ENCODE data around the gene TUFM.
"Not testable (repeated sequence)": the region's sequence is repeated elsewhere in the genome, so short reads cannot be mapped to it uniquely, and the experiment has no call there.

Gene TUFM

DNA sequence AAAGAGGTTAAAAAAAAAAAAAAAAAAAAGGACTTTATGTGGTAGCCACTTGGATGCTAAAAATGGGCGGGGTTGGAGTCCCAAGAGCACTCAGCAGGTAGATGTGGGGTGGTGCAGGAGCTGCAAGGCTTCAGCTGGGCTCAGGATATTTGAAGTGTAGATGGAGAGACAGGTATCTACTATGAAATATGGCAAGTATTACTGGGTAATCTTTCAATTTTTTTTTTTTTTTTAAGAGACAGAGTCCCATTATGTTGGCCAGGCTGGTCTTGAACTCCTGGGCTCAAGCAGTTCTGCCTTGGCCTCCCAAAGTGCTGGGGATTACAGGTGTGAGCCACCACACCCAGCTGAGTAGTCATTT lies 7.6 kb downstream of the TUFM start:
- no peak for DNase-seq (ENCODE audit: low spot score)

DNA sequence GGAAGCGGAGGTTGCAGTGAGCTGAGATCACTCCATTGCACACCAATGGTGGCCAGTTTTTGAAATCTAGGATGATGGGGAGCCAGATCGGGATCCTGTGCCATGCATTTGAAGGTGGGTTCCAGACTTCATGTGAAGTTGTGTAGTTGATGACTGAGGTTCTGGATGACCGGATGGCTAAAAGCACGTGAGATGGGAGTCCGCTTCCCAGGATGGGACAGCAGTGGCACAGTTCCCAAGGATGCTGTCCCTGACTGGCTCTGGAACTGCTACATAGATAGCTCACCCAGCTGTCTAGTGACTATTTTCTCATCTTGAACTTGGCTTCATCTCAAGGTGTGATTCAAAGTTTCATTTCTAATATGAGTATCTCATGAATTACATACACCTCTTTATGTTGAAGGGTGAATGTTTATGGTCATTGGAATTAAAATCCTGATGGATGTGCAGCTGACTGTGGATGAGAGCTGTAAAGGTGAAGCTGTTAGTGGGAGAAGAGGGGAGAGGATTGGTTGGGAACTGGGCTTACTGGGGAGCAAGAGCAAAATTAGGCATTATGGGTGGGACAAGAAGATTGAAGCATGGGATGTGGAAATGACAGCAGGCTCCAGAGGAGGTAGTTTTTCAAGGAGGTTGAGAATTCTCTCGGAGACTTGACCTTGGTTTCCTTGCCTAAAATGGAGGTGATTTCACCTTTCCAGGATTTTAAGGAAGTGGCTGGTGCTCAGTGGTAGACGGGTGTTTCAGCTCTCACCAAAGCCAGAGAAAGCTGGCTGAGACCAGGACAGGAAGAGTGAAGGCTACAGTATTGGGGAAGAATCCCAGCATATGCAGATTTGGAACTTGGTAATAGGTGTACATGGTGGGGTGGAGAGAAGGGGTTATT lies 8.2 kb downstream of the TUFM start:
- DNase-seq (ENCODE audit: low spot score), result no peak

DNA sequence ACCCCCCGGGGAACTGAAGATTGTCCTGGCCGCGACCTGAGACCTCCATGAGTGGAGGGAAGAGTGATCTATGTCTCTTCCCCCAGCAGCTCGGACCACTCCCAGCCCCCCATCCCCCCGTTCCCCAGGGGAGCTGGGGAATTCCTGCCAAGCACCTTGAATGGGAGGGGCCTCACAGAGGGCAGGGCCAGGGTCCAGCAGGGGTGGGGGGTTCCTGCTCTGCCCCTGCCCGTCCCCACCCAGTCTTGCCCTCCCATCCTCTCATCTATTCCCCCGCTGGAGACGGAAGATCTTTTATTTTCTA lies 9.4 kb downstream of the TUFM start:
- no peak for DNase-seq (ENCODE audit: low spot score)

DNA sequence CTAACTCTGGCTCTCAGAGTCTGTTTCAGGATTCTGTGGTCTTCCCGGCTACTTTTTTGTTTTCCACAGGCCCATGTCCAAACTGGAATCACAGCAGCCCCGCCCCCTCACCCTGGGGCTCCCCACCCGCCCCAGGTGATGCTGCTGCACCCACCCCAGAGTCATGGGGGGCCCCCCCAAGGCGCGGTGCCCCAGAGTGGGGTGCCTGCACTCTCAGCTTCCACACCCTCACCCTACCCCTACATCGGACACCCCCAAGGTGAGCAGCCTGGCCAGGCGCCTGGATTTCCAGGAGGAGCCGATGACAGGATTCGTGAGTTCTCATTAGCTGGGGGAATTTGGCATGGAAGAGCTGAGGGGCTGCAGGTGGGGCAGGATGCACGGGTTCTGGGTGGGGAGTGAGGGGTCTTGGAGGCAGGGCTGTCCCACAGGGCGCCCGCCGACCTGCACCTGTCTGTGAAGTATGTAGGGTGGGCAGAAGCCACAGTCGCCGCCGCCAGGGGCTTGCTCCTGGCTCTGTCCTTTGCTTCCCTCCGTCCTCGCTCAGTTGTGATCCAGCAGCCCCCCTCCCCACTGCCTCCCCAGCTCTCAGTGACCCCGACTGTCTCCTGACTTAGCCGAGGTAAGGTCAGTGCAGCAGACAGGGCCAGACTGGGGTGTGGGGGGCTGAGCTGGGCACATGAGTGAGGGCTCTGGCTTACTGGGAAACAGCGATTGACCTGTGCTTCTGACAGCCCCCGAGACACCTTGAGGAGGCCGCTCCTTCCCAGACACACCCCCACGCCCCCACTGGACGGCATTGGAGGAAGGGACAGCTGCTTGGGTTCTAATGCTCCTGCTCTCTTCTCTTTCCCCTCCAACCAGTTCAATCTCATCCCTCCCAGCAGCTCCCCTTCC lies 10.0 kb downstream of the TUFM start:
- no peak for DNase-seq (ENCODE audit: low spot score)

DNA sequence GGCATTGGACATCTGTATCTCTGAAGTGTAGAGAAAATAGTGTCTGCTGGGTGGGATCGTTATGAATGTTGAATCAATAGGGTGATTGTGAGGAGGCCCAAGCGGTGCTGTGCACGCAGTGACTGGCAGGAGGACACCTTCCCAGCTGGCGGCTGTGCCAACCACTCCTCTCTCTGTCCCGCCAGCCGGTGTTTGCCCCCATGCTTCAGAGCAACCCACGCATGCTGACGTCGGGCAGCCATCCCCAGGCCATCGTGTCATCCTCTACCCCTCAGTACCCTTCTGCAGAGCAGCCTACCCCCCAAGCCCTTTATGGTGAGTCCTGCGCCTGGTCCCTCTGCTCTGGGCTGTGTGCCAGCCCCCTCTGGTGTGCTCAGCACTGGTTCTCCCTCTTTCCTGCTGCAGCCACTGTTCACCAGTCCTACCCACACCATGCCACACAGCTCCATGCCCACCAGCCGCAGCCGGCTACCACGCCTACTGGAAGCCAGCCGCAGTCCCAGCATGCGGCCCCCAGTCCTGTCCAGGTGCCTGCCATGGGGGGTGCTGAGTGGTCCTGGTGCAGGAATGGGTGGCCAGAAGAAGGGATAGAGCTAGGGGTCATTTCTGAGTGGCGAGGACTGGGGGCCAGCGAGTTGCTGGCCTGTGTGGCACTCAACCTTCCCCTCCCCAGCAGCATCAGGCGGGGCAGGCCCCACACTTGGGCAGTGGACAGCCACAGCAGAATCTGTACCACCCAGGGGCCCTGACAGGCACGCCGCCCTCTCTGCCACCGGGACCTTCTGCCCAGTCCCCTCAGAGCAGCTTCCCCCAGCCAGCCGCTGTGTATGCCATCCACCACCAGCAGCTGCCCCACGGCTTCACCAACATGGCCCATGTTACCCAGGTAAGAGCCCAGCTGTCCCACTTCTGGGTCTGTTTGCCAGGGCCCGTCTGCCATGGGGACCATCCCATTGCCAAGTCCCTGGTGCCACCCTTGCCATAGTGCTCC lies 11.0 kb downstream of the TUFM start:
- no peak for DNase-seq (ENCODE audit: low spot score)

DNA sequence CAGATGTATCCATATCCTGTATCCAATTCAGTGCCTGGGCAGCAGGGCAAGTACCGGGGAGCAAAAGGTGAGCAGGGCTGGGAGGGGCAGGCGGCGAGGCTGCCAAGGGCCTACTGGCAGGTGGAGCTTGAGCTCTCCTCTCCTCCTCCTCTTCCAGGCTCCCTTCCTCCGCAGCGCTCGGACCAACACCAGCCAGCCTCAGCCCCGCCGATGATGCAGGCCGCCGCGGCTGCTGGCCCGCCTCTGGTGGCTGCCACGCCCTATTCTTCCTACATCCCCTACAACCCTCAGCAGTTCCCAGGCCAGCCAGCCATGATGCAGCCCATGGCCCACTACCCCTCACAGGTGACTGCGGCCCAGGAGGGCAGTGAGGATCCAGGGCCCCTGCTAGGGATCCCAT lies 11.8 kb downstream of the TUFM start:
- DNase-seq (ENCODE audit: low spot score), result no peak

DNA sequence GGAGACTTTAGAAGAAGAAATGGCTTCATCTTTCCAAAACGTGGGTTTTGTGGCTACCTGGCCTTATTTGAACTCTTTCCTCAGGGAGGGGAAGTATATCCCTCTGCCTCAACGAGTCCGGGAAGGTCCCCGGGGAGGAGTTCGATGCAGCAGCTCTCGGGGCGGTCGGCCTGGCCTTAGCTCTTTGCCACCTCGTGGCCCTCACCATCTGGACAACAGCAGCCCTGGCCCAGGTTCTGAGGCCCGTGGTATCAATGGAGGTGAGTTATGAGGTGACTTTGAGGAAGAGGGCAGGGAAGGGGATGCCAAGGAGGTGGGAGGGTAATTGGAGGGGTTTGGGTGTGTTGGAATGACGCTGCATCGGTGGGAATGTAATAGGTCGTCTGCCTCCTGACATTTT lies 15.6 kb downstream of the TUFM start:
- no peak for DNase-seq (ENCODE audit: low spot score)

DNA sequence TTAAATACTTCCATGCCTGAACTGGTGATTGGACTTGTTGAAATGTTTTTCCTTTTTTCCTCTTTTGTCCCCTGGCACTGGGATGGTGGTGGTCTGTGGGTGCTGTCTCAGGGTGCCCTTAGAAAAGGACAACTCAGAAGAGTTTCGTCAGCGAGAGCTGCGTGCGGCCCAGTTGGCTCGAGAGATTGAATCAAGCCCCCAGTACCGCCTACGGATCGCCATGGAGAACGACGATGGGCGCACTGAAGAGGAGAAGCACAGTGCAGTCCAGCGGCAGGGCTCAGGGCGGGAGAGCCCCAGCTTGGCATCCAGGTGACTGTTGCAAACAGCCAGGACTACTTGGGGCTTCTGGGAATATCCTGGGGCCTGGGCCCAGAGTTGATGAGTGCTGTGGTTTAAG lies 16.4 kb downstream of the TUFM start:
- DNase-seq (ENCODE audit: low spot score), result no peak

DNA sequence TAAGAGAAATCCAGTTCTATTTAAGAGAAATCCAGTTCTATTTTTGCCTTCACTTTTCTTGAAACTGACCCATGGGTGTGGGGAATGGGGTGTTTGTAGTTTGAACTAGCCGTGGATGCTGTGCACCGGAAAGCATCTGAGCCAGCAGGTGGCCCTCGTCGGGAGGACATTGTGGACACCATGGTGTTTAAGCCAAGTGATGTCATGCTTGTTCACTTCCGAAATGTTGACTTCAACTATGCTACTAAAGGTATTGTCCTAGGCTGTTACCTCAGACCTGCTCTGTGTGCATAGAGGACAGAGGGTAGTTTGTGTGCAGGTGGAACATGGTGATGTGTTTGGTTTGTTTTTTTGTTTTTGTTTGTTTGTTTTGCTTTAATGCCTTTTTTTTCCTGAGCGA lies 20.0 kb downstream of the TUFM start:
- DNase-seq (ENCODE audit: low spot score), result no peak

DNA sequence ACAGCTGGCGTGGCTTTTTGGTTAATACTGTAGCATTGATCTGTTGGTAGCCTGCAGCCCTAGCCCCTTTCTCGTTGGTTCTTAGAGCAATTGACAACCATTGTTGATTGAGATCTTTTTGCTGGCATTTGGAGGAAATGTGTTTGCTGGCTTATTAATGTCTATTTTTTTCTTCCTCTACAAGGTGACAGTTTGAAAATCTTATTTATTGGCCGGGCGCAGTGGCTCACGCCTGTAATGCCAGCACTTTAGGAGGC lies 21.5 kb downstream of the TUFM start:
- no peak for DNase-seq (ENCODE audit: low spot score)

DNA sequence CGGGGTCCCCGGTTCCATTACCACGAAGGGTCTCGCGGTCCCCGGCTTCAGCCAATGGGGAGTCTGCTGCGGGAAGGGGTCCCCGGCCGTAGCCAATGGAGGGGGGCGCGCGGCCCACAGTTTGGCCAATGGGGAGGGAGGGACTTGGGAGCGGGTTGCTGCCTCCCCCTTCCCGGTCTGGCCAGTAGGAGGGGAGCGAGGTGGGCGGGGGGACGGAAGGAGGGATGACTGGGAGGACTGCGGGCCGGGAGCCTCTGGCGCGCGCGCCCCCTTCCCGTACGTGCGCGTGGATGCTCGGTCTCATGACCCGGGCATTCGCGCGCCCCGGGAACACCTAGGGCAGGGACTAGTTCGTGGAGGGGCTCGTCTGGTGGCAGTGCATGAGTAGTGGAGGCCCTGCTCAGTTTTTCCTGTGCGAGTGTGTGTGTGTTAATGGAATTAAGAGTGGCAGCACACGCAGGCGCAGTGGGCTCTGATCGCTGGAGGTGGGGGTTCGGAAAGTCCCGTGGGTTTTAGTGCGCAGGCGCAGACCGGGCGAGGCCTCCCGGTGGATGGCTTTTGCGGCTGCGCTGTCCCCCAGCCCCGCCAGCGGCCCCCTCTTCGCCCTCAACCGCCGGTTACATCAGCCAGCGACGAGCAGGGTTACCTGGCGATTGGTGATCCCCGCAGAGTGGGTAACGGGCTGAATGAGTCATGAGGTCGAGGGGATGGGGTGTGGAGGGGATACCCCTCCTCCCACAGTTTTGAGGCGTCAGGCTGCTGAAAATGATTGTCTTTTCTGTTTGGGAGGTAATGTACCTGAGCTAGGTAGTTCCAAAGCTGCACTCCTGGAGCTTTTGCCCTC lies 22.1 kb downstream of the TUFM start:
- peak; percentile 95 for DNase-seq (ENCODE audit: low spot score)

DNA sequence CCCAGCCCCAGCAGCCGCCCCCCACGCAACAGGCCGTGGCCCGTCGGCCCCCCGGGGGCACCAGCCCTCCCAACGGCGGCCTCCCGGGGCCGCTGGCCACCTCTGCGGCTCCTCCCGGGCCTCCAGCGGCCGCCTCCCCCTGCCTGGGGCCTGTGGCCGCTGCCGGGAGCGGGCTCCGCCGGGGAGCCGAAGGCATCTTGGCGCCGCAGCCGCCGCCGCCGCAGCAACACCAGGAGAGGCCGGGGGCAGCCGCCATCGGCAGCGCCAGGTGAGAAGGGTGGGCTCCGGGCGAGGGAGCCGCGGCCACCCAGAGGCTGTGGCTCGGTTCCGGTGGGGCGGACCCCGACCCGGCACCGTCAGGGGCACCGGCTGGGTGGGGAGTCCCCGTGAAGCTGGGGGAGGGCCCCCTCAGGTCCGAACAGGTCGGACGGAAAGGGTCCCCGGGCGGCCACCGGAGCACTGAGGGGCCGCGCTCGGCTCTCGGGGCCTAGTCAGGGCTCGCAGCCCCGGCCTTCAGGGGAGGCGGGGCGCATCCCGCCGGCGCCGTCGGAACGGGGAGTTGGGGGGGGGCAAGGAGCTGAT lies 22.8 kb downstream of the TUFM start:
- no peak for DNase-seq (ENCODE audit: low spot score)

DNA sequence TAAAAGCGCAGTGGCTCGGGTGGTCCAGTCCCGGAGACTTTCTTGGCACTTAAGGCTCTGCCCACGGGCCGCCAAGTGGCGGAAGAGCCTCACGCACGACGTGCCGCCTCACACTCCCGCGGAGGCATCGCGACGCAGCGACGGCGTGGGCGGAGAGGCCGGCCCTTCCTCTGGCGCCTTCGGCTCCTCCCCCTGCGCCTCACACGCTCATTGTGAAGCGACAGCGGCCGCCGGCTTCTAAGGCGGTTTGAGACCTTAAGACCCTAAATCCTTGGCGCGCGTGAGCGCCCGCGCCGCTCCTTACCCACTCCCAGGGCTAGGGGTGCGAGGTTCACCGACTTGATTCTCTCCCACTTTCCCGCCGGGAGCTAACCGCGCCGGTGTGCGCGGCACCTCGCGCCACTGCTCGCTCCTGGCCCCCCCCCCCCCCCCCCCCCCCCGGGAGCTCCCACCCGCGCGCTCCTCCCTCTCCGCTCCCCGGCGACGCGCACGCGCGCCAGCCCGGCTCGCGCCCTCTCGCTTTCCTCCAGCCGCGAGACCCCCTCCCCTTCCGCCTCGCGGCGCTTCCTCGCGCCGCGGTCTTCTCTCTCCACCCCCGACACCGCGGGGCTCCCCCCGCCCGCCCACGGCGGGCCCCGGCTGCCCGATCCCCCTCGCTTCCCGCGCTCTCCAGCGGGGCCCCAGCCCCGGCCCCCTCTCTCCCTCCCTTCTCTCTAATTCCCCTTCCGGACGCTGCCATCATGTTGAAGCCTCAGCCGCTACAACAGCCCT lies 23.4 kb downstream of the TUFM start, which contains the start of gene ATXN2L:
ATXN2L (plus strand) TSS at position 480 of the 771 bp plus-strand sequence; CDS start at position 741, 261 bp downstream.
- peak; percentile 92 for DNase-seq (ENCODE audit: low spot score)

DNA sequence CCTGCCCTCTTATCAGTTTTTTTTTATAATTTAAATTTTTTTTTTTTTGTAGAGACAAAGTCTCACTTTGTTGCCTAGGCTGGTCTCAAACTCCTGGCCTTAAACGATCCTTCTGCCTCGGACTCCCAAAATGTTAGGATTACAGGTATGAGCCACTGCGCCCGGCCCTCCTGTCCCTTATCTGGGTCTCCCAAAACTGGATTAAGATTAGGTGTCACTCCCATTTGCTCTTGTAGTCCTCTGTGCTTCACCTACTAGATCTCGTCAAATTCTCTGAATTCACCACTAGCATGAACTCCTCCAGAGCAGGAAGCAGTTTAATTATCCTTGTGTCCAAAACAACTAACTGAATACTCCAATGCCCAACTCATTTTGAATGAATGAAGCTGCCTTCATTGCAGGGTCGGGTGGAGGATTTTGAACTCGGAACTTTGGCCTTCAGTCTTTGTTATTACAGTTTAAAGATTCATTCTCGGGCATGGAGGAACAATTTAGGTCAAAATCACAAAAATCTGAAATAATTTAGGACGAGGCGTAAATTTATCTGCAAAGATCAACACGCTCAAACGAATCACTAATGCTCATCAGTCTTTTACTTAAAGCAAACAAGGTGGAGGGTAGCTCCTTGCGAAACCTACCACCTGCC lies 24.2 kb downstream of the TUFM start:
- no peak for DNase-seq (ENCODE audit: low spot score)

DNA sequence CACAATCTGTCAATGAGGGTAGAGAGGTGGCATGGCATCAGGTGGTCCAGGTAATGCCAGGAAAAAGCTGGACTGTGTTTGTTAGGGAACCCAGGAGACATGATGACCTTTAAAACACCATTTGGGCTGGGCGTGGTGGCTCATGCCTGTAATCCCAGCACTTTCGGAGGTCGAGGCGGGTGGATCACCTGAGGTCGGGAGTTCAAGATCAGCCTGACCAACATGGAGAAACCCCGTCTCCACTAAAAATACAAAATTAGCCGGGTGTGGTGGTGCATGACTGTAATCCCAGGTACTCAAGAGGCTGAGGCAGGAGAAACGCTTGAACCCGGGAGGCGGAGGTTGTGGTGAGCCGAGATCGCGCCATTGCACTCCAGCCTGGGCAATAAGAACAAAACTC lies 25.6 kb downstream of the TUFM start:
- DNase-seq (ENCODE audit: low spot score), result not testable (repeated sequence)

DNA sequence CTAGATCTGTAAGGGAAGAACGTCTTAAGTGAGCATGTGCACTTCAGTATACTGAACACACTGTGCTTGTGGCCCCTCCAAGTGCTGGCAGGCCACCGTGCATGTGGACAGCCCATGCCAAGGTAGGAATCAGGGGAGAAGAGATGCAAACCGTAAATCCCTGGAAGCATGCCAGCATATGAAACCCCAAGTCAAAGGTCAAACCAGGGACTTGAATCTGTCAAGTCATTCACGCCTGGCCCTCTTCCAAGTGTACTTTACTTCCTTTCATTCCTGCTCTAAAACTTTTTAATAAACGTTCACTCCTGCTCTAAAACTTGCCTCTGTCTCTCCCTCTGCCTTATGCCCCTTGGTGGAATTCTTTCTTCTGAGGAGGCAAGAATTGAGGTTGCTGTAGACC lies 26.1 kb downstream of the TUFM start:
- no peak for DNase-seq (ENCODE audit: low spot score)

DNA sequence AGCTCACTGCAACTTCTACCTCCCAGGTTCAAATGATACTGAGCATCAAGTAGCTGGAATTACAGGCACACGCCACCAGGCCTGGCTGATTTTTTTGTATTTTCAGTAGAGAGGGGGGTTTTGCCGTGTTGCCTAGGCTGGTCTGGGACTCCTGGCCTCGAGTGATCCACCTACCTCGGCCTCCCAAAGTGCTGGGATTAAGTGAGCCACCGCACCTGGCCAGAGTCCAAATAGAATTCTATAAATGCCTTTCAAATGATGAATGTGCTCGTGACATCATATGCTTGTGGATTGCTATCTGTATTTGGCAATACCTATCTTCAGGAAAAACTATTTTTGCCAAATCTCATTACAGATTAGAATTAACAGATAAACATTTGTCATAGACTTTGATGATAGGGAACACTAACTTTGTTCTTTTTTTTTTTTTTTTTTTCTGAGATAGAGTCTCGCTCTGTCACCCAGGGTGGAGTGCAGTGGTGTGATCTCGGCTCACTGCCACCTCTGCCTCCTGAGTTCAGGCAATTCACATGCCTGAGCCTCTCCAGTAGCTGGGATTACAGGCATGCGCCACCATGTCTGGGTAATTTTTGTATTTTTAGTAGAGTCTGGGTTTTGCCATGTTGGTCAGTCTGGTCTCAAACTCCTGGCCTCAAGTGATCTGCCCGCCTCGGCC lies 38.6 kb downstream of the TUFM start:
- not testable (repeated sequence) for DNase-seq (ENCODE audit: low spot score)

DNA sequence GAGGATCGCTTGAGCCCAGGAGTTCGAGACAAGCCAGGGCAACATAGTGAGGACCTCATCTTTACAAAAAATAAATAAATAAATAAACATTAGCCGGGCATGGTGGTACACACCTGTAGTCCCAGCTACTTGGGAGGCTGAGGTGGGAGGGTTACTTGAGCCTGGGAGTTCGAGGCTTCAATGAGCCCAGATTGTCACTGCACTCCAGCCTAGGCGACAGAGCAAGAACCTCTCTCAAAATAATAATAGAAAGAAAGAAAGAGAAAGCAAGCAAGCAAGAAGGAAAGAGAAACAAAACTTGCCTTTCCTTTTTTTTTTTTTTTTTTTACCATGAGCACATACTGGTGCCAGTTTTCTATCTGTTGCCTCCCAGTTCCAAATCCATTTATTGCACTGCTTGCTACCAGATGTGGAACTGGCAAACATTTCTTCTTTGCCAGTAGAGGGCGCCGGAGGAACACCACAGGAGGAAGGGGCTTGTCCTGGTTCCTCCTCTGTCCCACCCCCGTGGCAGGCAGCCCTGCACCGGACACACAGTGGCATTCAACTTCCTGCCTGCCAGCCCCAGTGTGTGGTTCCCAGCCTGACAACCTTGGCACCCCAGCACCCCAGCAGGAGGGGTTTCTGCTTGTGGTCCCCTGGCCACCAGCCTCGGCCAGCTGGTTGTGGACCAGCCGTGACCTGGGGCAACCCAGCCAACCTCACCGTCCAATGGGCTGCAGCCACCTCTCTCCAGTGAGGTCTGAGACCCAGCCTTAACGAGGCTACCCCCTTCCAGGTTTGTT lies 43.7 kb downstream of the TUFM start:
- DNase-seq (ENCODE audit: low spot score), result peak; percentile 83
